Measurements from ENCODE around the gene KRT24. TPM values are rescaled to one million over a fixed set of nuclear protein-coding genes. Genes with fewer than 3 reads are reported as not detected.

KRT24 gene
- total RNA-seq, 1 donor from 2014 or later: not detected

GRCh38 chr17:40699371-40699770, 4.2 kb downstream of the KRT24 start:
- peaks cover 0 to 9% (median 0%) of the 10 kb centered on the region in 3 donors for H3K27me3 ChIP-seq (ENCODE audit: control insufficient read depth in 3 of 3, insufficient read depth in 3 of 3, low read length in 3 of 3)
- H3K4me3 ChIP-seq (ENCODE audit: low read length in 3 of 3): no peak overlapping the region
- peaks cover 0 to 6% (median 3%) of the 10 kb centered on the region in 3 donors for H3K4me1 ChIP-seq (ENCODE audit: control insufficient read depth in 3 of 3, insufficient read depth in 3 of 3, low read length in 3 of 3)
- no peak overlapping the region for H3K27ac ChIP-seq (ENCODE audit: low read depth, low read length)
- H3K9ac ChIP-seq (ENCODE audit: low read depth in 1 of 3, low read length in 3 of 3): no peak overlapping the region
- no peaks in the 10 kb centered on the region for H3K36me3 ChIP-seq (ENCODE audit: control insufficient read depth in 3 of 3, insufficient read depth in 3 of 3, low read length in 3 of 3)
- no peaks in the 10 kb centered on the region for H3K9me3 ChIP-seq (ENCODE audit: control insufficient read depth in 3 of 3, low read length in 3 of 3)

DNA sequence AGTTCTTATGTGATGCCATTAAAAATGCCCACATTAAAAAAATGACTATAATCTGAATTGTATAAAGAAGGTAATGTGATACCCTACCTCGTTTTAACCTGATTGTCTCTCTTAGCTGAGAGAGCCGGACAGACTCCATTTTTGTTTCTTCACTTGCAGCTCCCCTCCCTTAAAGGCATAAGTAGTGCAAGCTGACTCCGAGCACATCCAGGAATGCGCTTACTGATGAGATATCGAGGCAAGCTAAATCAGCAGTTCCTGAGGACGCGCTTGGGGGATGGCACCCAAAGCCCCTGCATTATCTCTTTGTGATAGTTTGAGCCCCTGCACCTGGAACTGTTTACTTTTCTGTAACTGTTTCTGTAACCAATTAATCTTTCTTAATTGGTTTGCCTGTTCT, 6.3 kb downstream of the KRT24 start:
- H3K9me3 ChIP-seq (ENCODE audit: control insufficient read depth in 3 of 3, low read length in 3 of 3): no peaks in the 10 kb centered on the region
- H3K36me3 ChIP-seq (ENCODE audit: control insufficient read depth in 3 of 3, insufficient read depth in 3 of 3, low read length in 3 of 3): no peaks in the 10 kb centered on the region
- peaks cover 0 to 5% (median 0%) of the 10 kb centered on the region in 3 donors for H3K27me3 ChIP-seq (ENCODE audit: control insufficient read depth in 3 of 3, insufficient read depth in 3 of 3, low read length in 3 of 3)
- H3K27ac ChIP-seq (ENCODE audit: low read depth, low read length): no peak overlapping the region
- no peak overlapping the region for H3K9ac ChIP-seq (ENCODE audit: low read depth in 1 of 3, low read length in 3 of 3)
- peaks cover 0 to 6% (median 3%) of the 10 kb centered on the region in 3 donors for H3K4me1 ChIP-seq (ENCODE audit: control insufficient read depth in 3 of 3, insufficient read depth in 3 of 3, low read length in 3 of 3)
- H3K4me3 ChIP-seq (ENCODE audit: low read length in 3 of 3): no peak overlapping the region

DNA sequence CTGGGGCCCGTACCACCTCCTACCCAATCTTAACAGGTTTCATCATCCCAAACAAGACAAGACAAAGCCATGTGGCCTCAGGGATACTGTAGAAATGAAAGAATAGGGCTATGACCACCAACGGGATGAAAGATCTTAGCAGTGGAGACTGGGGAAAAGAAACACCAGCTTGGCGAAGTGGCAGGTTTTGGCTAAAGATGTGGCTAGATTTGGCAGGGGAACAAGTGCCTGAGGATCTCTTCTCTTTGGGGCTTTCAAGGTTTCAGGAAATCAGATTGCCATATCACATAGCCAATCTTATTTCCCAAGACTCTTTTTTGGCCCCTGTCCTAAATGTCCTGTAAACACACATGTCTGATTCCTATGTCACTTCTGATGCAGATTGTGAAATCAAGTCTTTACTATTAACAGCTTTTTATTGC, 6.9 kb downstream of the KRT24 start:
- peaks cover 0 to 6% (median 3%) of the 10 kb centered on the region in 3 donors for H3K4me1 ChIP-seq (ENCODE audit: control insufficient read depth in 3 of 3, insufficient read depth in 3 of 3, low read length in 3 of 3)
- H3K27ac ChIP-seq (ENCODE audit: low read depth, low read length): no peak overlapping the region
- H3K9ac ChIP-seq (ENCODE audit: low read depth in 1 of 3, low read length in 3 of 3): no peak overlapping the region
- H3K27me3 ChIP-seq (ENCODE audit: control insufficient read depth in 3 of 3, insufficient read depth in 3 of 3, low read length in 3 of 3): peaks cover 0 to 5% (median 0%) of the 10 kb centered on the region in 3 donors
- no peaks in the 10 kb centered on the region for H3K36me3 ChIP-seq (ENCODE audit: control insufficient read depth in 3 of 3, insufficient read depth in 3 of 3, low read length in 3 of 3)
- H3K9me3 ChIP-seq (ENCODE audit: control insufficient read depth in 3 of 3, low read length in 3 of 3): no peaks in the 10 kb centered on the region
- no peak overlapping the region for H3K4me3 ChIP-seq (ENCODE audit: low read length in 3 of 3)

- no peak overlapping the region for H3K27ac ChIP-seq (ENCODE audit: low read depth, low read length)
- no peaks in the 10 kb centered on the region for H3K9me3 ChIP-seq (ENCODE audit: control insufficient read depth in 3 of 3, low read length in 3 of 3)
- H3K36me3 ChIP-seq (ENCODE audit: control insufficient read depth in 3 of 3, insufficient read depth in 3 of 3, low read length in 3 of 3): no peaks in the 10 kb centered on the region
- H3K4me3 ChIP-seq (ENCODE audit: low read length in 3 of 3): no peak overlapping the region
- H3K27me3 ChIP-seq (ENCODE audit: control insufficient read depth in 3 of 3, insufficient read depth in 3 of 3, low read length in 3 of 3): peaks cover 0 to 5% (median 0%) of the 10 kb centered on the region in 3 donors
- H3K9ac ChIP-seq (ENCODE audit: low read depth in 1 of 3, low read length in 3 of 3): no peak overlapping the region
- H3K4me1 ChIP-seq (ENCODE audit: control insufficient read depth in 3 of 3, insufficient read depth in 3 of 3, low read length in 3 of 3): peaks cover 0 to 6% (median 3%) of the 10 kb centered on the region in 3 donors
Observed at GRCh38 chr17:40695874-40696472, 7.6 kb downstream of the KRT24 start.

DNA sequence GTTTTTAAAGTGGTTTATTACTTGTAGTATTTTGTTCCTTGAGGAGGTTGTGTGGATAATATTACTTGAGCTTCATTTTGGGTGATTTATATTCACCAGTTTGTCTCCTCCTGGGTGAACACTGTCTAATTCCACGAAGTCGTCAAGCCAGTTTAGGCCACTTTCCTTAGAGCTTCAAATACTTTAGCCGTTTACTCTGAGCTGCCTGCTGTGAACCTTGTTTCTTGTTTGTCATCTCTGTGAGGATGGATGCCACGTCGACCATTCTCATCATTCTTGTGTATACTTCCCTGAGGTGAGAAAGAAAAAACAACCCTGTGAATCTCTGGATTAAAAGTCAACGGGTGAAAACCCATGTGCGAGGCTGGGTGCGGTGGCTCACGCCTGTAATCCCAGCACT, 9.0 kb downstream of the KRT24 start:
- Histone ChIP-seq H3K36me3 (ENCODE audit: control insufficient read depth in 3 of 3, insufficient read depth in 3 of 3, low read length in 3 of 3) (no peaks in the 10 kb centered on the region), H3K9ac (ENCODE audit: low read depth in 1 of 3, low read length in 3 of 3) (no peak overlapping the region), H3K27me3 (ENCODE audit: control insufficient read depth in 3 of 3, insufficient read depth in 3 of 3, low read length in 3 of 3) (peaks cover 0 to 5% (median 0%) of the 10 kb centered on the region in 3 donors)

DNA sequence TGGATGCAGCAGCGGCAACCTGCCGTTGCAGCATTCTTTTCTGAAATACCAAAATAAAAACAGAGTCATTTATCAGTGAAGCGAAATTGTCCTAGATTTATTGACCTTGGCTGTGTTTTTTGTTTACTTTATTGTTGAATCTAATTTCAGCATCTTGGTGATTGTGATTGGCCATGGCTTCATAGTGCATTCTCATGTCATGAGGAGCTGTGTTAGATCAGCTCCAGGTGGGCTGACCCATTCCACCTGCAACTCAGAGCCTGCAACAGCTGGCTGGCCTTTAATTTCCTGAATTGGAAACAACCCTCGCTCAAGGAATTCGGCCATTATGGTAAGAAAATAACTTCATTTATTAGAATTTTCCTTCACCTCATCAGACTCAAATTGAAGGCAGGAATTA, 16.4 kb downstream of the KRT24 start:
- no peaks in the 10 kb centered on the region for H3K4me1 ChIP-seq (ENCODE audit: control insufficient read depth in 3 of 3, insufficient read depth in 3 of 3, low read length in 3 of 3)
- no peak overlapping the region for H3K9ac ChIP-seq (ENCODE audit: low read depth in 1 of 3, low read length in 3 of 3)
- no peak overlapping the region for H3K4me3 ChIP-seq (ENCODE audit: low read length in 3 of 3)
- H3K27ac ChIP-seq (ENCODE audit: low read depth, low read length): no peak overlapping the region
- no peaks in the 10 kb centered on the region for H3K9me3 ChIP-seq (ENCODE audit: control insufficient read depth in 3 of 3, low read length in 3 of 3)
- no peaks in the 10 kb centered on the region for H3K27me3 ChIP-seq (ENCODE audit: control insufficient read depth in 3 of 3, insufficient read depth in 3 of 3, low read length in 3 of 3)
- H3K36me3 ChIP-seq (ENCODE audit: control insufficient read depth in 3 of 3, insufficient read depth in 3 of 3, low read length in 3 of 3): no peaks in the 10 kb centered on the region

More for the DNA sequence above, 9.0 kb downstream of the KRT24 start:
- Histone ChIP-seq H3K4me1 (ENCODE audit: control insufficient read depth in 3 of 3, insufficient read depth in 3 of 3, low read length in 3 of 3) (no peaks in the 10 kb centered on the region), H3K27ac (ENCODE audit: low read depth, low read length) (no peak overlapping the region), H3K9me3 (ENCODE audit: control insufficient read depth in 3 of 3, low read length in 3 of 3) (no peaks in the 10 kb centered on the region), H3K4me3 (ENCODE audit: low read length in 3 of 3) (no peak overlapping the region)

- Histone ChIP-seq H3K27ac (ENCODE audit: low read depth, low read length) (no peak overlapping the region), H3K4me1 (ENCODE audit: control insufficient read depth in 3 of 3, insufficient read depth in 3 of 3, low read length in 3 of 3) (no peaks in the 10 kb centered on the region), H3K27me3 (ENCODE audit: control insufficient read depth in 3 of 3, insufficient read depth in 3 of 3, low read length in 3 of 3) (peaks cover 0 to 3% (median 0%) of the 10 kb centered on the region in 3 donors), H3K9me3 (ENCODE audit: control insufficient read depth in 3 of 3, low read length in 3 of 3) (no peaks in the 10 kb centered on the region), H3K4me3 (ENCODE audit: low read length in 3 of 3) (no peak overlapping the region), H3K36me3 (ENCODE audit: control insufficient read depth in 3 of 3, insufficient read depth in 3 of 3, low read length in 3 of 3) (no peaks in the 10 kb centered on the region), H3K9ac (ENCODE audit: low read depth in 1 of 3, low read length in 3 of 3) (no peak overlapping the region)
Observed at GRCh38 chr17:40686192-40686591, 17.4 kb downstream of the KRT24 start.

DNA sequence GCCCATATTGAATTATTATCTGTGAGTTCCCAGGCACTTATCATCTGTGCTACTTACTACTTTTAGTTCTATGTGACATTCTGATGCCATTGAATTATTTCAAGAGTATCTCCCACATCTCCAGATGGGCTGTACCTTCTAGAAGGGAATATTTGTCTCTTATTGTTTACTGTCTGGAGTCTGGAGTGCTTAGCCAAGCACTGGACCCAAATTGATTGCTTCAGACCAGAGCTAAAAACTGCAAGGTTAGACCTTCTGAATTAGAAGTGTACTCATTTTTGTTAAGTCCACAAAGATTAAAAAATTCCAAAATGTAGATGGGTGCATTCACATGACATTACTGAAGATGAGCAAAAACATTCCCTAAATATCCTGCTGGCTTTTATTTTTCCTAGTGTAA, 22.6 kb downstream of the KRT24 start:
- no peaks in the 10 kb centered on the region for H3K4me1 ChIP-seq (ENCODE audit: control insufficient read depth in 3 of 3, insufficient read depth in 3 of 3, low read length in 3 of 3)

DNA sequence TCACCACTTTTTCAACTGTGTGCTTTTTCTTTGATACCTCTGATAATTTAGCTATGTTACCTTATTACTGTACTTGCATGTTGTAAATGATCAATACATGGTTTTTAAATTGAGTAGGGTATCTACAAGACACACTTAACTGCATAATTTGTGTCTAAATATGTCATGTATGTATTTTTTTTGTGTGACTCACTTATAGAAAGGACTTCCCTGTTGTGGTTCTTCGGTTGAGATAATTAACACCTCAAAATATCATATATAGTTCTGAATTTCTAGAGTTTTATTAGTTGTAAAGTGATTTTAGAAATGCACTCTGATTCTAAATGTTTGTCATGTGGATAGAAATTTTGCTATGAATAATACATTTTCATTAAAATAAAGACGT, 24.0 kb downstream of the KRT24 start:
- no peak overlapping the region for H3K4me3 ChIP-seq (ENCODE audit: low read length in 3 of 3)
- no peaks in the 10 kb centered on the region for H3K4me1 ChIP-seq (ENCODE audit: control insufficient read depth in 3 of 3, insufficient read depth in 3 of 3, low read length in 3 of 3)
- H3K36me3 ChIP-seq (ENCODE audit: control insufficient read depth in 3 of 3, insufficient read depth in 3 of 3, low read length in 3 of 3): no peaks in the 10 kb centered on the region
- no peaks in the 10 kb centered on the region for H3K9me3 ChIP-seq (ENCODE audit: control insufficient read depth in 3 of 3, low read length in 3 of 3)
- peaks cover 14 to 21% (median 17%) of the 10 kb centered on the region in 3 donors for H3K27me3 ChIP-seq (ENCODE audit: control insufficient read depth in 3 of 3, insufficient read depth in 3 of 3, low read length in 3 of 3)
- no peak overlapping the region for H3K9ac ChIP-seq (ENCODE audit: low read depth in 1 of 3, low read length in 3 of 3)
- no peak overlapping the region for H3K27ac ChIP-seq (ENCODE audit: low read depth, low read length)

More for the DNA sequence above, 22.6 kb downstream of the KRT24 start:
- H3K9ac ChIP-seq (ENCODE audit: low read depth in 1 of 3, low read length in 3 of 3): no peak overlapping the region
- no peaks in the 10 kb centered on the region for H3K9me3 ChIP-seq (ENCODE audit: control insufficient read depth in 3 of 3, low read length in 3 of 3)
- H3K27ac ChIP-seq (ENCODE audit: low read depth, low read length): no peak overlapping the region
- peaks cover 12 to 16% (median 15%) of the 10 kb centered on the region in 3 donors for H3K27me3 ChIP-seq (ENCODE audit: control insufficient read depth in 3 of 3, insufficient read depth in 3 of 3, low read length in 3 of 3)
- H3K36me3 ChIP-seq (ENCODE audit: control insufficient read depth in 3 of 3, insufficient read depth in 3 of 3, low read length in 3 of 3): no peaks in the 10 kb centered on the region
- no peak overlapping the region for H3K4me3 ChIP-seq (ENCODE audit: low read length in 3 of 3)

DNA sequence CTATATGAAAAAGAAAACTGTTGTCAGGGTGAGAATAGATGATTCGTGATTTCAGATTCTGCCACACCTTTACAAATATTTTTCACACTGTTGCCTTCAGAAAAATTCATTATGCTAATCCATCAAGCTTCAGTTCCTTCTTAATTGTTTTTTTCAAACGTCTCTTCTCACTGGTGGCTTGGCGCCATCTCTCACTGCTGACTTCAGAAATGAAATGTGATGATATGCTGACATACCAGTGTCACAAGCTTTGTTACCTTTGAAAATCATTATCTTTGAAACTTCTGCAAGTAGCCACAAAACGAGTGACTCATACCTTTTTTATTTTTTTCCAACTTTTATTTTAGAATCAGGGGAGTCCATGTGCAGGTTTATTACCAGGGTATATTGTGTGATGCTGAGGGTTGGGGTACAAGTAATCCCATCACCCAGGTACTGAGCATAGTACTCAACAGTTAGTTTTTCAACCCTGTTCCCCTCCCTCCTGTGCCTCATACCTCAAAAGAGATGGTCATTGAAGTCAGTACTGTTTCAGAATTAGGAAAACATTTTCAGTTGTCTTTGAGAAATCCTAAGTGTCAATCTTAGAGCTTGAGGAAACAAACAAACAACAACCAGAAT, 24.5 kb downstream of the KRT24 start:
- H3K27me3 ChIP-seq (ENCODE audit: control insufficient read depth in 3 of 3, insufficient read depth in 3 of 3, low read length in 3 of 3): peaks cover 14 to 21% (median 17%) of the 10 kb centered on the region in 3 donors
- no peak overlapping the region for H3K4me3 ChIP-seq (ENCODE audit: low read length in 3 of 3)

More for the DNA sequence above, 24.5 kb downstream of the KRT24 start:
- H3K9ac ChIP-seq (ENCODE audit: low read depth in 1 of 3, low read length in 3 of 3): no peak overlapping the region
- H3K27ac ChIP-seq (ENCODE audit: low read depth, low read length): no peak overlapping the region
- H3K36me3 ChIP-seq (ENCODE audit: control insufficient read depth in 3 of 3, insufficient read depth in 3 of 3, low read length in 3 of 3): no peaks in the 10 kb centered on the region
- no peaks in the 10 kb centered on the region for H3K9me3 ChIP-seq (ENCODE audit: control insufficient read depth in 3 of 3, low read length in 3 of 3)
- no peaks in the 10 kb centered on the region for H3K4me1 ChIP-seq (ENCODE audit: control insufficient read depth in 3 of 3, insufficient read depth in 3 of 3, low read length in 3 of 3)

Data from skeletal muscle tissue (tissue), 4 donors.